K562 (cell line): Measurements from ENCODE around the gene SMIM41. TPM values are rescaled to one million over a fixed set of nuclear protein-coding genes. Genes with fewer than 3 reads are reported as not detected.

Experiments
- GATA2 ChIP-seq: sonication (generic); formaldehyde crosslinking; IDR thresholded peaks from 2 replicates; pipeline ENCODE4 v1.4.0; 2020; ENCODE audit warnings: mild to moderate bottlenecking, missing genetic modification reagents
- PCBP2 ChIP-seq: fragments of 200-400 bp; formaldehyde crosslinking; IDR thresholded peaks from 2 replicates; pipeline ENCODE4 v1.6.1; 2018; ENCODE audit warnings: low read length, low read depth, mild to moderate bottlenecking, moderate library complexity; ENCODE audit not compliant: poor library complexity, severe bottlenecking
- RB1 ChIP-seq: fragments of 450-650 bp; IDR thresholded peaks from 2 replicates; pipeline ENCODE4 v1.6.1; 2017; ENCODE audit warnings: low read depth, mild to moderate bottlenecking
- SAFB2 ChIP-seq: fragments of 200-400 bp; formaldehyde crosslinking; IDR thresholded peaks from 2 replicates; pipeline ENCODE4 v1.6.1; 2018; ENCODE audit warnings: borderline replicate concordance, low read length, low read depth, moderate library complexity; ENCODE audit not compliant: severe bottlenecking
- SIN3B ChIP-seq: fragments of 450-650 bp; IDR thresholded peaks from 2 replicates; pipeline ENCODE4 v1.6.1; 2017; ENCODE audit warnings: low read depth, mild to moderate bottlenecking, moderate library complexity
- TFAM ChIP-seq: fragments of 250-450 bp; sonication (Bioruptor Pico); conservative IDR thresholded peaks from 2 replicates; pipeline ENCODE4 v1.5.0; 2021; ENCODE audit warnings: mild to moderate bottlenecking, moderate library complexity
- ZNF197 ChIP-seq: fragments of 200-800 bp; sonication (Bioruptor generic); IDR thresholded peaks from 2 replicates; pipeline ENCODE4 v1.6.1; 2016; ENCODE audit warnings: low read depth, missing genetic modification characterization, missing compliant biosample characterization
- polyA plus RNA-seq, 8 experiments: library from polyadenylated mRNA; depleted of rRNA in 4 of 8; stranded (reverse) in 5 of 8; unstranded in 3 of 8; fragments of >200 nt; fragmentation: Nextera tagmentation in 2 of 8; fragmentation: Illumina TruSeq in 1 of 8; extraction: Ambion mirVana in 2 of 8; extraction: Trizol in 1 of 8; gene quantifications; 2 replicates each; pipeline versions ENCODE4 v1.2.1 to v1.2.3, GENCODE V29; 2011 to 2014; ENCODE audit warnings: inconsistent platforms in 1 of 8, missing spikeins in 1 of 8
- total RNA-seq, 7 experiments: library from RNA; depleted of rRNA in 6 of 7; stranded (reverse); fragments of >200 nt in 6 of 7; fragmentation: Illumina TruSeq in 2 of 7; extraction: Trizol in 2 of 7; gene quantifications; 2 replicates each; pipeline versions ENCODE4 v1.2.1 to v1.2.3, GENCODE V29; 2011 to 2021; ENCODE audit warnings: low replicate concordance in 1 of 7
- TF ChIP-seq, protein P1 (sequence below): fragments of 450-650 bp; formaldehyde crosslinking; IDR thresholded peaks from 2 replicates; pipeline ENCODE4 v1.4.0; 2022; ENCODE audit warnings: missing genetic modification characterization
- TF ChIP-seq, protein P2 (sequence below): fragments of 250-450 bp; sonication (Bioruptor Pico); IDR thresholded peaks from 2 replicates; pipeline ENCODE4 v1.4.0; 2020; ENCODE audit warnings: mild to moderate bottlenecking, moderate library complexity
- TF ChIP-seq, protein P3 (sequence below): sonication (generic); formaldehyde crosslinking; IDR thresholded peaks from 2 replicates; pipeline ENCODE4 v1.8.1; 2023; ENCODE audit warnings: mild to moderate bottlenecking, missing genetic modification reagents

Gene SMIM41
- total and polyA plus RNA-seq, 9 of the 15 experiments (the other 6 are each of a cell fraction or from before 2014, with no cell fraction given) = not detected

DNA sequence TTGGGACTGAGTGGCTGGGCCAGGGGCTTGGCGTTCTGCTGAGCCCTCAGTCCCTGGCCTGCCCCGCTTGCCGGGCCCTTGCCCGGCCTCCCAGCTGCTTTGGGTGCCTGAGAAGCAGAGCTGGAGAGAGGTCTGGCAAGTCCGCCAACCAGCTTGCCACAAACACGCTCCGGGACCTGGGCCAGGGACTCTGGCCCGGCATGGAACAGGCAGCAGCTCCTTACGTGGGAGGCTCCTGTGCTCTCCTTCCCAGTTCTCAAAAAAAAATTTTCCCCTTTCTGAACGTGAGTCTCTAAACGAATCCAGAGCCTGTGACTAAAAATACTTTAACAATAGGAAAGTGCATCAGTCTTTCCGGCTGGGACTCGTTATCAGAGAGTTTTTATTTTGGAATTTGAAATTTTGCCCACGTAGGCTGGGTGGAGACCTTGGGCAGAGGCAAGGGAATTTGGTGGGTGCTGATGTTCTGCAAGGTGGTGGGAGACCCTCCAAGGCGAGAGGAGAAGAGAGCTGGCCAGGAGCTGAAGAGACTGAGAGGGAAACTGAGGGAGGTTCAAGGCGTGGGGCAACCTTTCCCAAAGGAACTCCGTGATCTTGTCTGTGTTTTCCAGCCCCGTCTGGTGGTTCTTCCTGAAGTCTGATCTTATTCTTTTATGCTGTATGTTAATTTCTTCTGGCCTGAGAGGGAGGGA, 35.1 kb upstream of the SMIM41 start (continued):
- TF ChIP-seq, protein P1, sequence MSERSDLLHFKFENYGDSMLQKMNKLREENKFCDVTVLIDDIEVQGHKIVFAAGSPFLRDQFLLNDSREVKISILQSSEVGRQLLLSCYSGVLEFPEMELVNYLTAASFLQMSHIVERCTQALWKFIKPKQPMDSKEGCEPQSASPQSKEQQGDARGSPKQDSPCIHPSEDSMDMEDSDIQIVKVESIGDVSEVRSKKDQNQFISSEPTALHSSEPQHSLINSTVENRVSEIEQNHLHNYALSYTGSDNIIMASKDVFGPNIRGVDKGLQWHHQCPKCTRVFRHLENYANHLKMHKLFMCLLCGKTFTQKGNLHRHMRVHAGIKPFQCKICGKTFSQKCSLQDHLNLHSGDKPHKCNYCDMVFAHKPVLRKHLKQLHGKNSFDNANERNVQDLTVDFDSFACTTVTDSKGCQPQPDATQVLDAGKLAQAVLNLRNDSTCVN (CRISPR knock-in tag) = no peak
- TF ChIP-seq RB1 = no peak
- TF ChIP-seq, protein P2, sequence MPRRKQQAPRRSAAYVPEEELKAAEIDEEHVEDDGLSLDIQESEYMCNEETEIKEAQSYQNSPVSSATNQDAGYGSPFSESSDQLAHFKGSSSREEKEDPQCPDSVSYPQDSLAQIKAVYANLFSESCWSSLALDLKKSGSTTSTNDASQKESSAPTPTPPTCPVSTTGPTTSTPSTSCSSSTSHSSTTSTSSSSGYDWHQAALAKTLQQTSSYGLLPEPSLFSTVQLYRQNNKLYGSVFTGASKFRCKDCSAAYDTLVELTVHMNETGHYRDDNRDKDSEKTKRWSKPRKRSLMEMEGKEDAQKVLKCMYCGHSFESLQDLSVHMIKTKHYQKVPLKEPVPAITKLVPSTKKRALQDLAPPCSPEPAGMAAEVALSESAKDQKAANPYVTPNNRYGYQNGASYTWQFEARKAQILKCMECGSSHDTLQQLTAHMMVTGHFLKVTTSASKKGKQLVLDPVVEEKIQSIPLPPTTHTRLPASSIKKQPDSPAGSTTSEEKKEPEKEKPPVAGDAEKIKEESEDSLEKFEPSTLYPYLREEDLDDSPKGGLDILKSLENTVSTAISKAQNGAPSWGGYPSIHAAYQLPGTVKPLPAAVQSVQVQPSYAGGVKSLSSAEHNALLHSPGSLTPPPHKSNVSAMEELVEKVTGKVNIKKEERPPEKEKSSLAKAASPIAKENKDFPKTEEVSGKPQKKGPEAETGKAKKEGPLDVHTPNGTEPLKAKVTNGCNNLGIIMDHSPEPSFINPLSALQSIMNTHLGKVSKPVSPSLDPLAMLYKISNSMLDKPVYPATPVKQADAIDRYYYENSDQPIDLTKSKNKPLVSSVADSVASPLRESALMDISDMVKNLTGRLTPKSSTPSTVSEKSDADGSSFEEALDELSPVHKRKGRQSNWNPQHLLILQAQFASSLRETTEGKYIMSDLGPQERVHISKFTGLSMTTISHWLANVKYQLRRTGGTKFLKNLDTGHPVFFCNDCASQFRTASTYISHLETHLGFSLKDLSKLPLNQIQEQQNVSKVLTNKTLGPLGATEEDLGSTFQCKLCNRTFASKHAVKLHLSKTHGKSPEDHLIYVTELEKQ = no peak
- no peak for TF ChIP-seq TFAM (CRISPR knock-in tag)
- TF ChIP-seq, protein P3, sequence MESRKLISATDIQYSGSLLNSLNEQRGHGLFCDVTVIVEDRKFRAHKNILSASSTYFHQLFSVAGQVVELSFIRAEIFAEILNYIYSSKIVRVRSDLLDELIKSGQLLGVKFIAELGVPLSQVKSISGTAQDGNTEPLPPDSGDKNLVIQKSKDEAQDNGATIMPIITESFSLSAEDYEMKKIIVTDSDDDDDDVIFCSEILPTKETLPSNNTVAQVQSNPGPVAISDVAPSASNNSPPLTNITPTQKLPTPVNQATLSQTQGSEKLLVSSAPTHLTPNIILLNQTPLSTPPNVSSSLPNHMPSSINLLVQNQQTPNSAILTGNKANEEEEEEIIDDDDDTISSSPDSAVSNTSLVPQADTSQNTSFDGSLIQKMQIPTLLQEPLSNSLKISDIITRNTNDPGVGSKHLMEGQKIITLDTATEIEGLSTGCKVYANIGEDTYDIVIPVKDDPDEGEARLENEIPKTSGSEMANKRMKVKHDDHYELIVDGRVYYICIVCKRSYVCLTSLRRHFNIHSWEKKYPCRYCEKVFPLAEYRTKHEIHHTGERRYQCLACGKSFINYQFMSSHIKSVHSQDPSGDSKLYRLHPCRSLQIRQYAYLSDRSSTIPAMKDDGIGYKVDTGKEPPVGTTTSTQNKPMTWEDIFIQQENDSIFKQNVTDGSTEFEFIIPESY (CRISPR knock-in tag) = no peak
- TF ChIP-seq SIN3B = no peak
- TF ChIP-seq ZNF197 = no peak
- TF ChIP-seq SAFB2 = no peak
- no peak for TF ChIP-seq GATA2
- no peak for TF ChIP-seq PCBP2
